HG03432 (cell line): ENCODE measurements around the gene ADAMTS2.

Experiments used
- ATAC-seq: cut with Tn5 transposase; IDR thresholded peaks from one replicate; pipeline ENCODE4 v1.9.1; 2021; ENCODE audit warnings: mild to moderate bottlenecking, moderate library complexity; ENCODE audit not compliant: unreplicated experiment

Gene ADAMTS2

DNA sequence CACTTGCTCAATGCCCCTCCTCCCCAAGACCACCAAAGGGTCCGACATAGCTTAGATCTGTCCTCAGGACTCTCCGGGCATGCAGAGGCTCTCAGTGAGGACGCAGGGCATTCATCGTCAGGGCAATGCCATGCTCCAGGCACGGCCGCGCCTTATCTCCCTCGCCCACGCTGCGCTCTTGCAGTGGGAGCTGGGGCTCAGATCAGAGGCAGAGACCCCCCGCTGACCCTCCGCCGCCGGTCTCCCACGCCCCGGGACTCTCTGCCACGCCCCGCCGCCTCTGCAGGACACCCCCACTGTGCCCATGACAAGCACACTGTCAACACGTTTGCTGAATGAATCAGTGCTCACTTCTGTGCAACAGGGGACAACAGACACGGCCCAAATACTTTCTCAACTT lies 140.7 kb downstream of the ADAMTS2 start:
- ATAC-seq, result no peak

DNA sequence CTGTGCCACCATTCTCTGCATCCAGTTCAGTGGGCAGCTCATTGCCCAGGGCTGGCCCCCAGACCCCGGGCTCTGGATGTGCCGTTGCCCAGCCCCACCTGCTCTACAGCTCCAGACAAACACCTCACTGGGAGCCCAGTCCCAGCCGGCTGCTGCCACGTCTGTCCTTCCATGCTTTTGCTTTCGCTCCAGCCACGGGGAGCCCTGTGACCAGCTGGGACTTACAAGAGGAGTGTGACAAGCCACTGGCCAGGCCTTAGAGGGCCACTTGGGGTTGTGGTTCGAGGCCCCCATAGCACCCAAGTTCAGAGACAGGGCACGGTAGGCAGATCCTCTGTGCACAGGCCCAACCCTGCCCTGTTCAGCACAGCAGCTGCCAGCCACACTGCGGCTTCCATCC lies 142.0 kb downstream of the ADAMTS2 start:
- no peak for ATAC-seq

DNA sequence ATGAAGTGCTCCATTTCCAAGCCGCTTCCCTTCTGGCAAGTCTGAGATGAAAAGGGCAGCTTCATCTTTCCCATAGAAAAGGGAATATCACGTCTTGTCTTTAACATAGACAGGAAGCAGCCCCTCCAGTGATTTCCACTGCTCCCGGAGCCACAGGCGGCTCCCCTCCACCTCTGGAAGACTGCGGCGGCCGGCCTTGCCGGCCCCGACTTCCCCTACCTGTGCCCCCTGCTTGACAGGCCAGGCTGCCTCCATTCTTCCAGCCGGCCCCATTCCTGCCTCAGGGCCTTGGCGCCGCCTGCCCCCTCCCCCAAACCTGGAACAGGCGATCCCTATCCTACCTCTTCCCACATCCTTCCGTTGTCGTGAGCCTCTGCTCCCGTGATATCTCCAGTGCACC lies 143.3 kb downstream of the ADAMTS2 start:
- no peak for ATAC-seq

DNA sequence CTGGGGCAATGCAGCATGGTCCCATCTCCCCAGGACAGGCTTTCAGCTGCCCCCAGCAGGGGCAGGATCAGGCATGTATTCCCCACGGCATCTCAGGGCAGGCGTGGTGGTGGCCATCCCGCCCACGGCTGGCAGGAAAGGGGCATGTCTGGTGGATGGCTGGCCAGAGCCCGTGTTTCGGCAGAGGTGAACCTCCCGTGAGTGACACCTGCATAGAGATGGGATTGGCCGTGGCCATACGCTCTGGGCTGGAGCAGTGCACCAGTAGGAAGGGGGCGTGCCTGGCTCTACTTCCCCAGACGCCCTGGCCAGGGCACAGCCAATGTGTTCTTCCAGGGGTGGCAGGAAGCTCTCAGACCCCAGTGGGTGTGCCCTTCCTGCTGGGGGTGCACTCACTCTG lies 146.0 kb downstream of the ADAMTS2 start:
- ATAC-seq, result no peak

DNA sequence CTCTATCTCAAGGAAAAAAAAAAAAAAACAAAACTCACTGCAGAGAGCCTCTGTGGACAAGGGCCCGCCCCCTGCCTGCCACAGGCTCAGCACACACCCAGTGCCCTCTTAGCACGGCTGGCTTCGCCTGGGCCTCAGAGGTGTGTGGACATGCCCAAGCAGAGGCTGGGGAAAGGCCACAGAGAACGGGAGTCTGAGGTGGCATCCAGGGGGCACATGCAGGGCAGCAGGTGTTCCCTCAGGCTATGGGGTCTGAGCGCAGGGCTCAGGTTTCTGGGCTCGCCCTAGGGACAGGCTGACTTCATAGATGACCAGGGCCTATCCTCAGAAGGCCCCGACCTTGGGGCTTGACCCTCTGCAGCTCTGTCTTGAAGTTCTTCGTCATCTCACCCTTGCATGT lies 146.4 kb downstream of the ADAMTS2 start:
- ATAC-seq, result no peak

DNA sequence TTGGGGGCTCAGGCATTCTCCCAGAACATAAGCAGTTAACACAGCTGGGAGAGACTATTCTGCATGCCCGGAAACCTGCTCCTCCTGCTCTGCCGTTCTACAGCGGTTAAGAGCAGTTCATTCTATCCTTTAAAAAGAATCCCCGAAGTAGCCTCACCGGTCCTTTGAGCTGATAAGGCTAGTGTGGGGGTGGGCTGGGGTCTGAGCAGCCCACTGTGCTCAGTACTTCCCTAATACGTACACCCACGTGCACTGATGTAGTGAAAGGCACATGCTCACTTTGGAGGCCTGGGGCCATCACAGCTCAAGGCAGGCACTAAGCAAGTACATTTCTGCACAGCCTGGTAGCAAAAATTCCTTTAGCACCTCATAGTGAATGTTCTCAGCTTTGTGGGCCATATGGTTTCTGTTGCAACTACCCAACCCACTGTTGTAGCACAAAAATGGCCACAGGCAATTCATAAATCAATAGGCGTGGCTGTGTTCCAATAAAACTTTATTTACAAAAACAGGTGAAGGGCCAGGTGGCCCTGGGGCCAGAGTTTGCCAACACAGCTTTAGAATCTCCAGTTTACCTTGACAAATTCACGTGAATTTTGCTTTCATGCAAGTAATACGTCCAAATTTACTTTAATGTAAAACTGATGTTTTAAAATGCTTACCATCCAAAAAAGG lies 148.7 kb downstream of the ADAMTS2 start:
- ATAC-seq, result no peak

DNA sequence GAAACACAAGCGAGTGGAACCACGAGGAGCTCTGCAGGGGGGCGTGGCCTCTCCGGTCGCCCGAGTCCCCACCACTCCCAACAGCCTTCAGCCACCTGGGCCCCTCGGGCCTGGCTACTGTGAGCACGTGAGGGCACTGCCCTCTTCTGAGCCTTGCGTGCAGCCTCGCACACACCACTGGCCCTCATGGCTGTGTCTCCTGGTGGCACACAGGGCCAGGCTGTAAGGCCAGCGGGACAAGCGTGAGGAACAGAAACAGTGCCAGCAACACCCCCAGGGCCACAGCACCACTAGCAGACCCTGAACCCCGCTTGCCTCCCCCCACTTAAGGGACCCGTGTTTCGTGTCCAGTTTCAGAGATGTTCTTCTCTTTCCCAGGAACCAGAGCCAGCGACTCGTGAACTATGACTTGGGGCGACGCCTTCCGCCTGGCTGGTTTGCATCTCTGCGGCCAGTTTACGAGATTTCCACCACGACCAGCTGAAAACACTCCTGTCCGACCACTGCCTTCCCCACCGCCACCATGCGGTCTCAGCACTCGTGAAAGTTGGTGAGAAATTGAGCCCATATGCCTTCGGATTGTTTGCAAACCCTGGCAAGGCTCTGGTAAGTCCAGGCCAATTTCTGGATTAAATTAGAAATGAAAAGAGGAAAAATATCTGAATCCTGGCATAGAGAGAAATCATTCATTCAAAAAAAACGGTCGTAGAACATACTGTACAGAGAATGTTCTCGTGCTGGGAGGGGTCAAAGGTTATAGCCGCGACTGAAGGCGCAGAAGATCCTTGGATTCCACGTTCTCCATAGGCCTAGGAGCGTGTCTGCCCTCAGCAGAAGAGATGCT lies 149.5 kb downstream of the ADAMTS2 start:
- no peak for ATAC-seq

DNA sequence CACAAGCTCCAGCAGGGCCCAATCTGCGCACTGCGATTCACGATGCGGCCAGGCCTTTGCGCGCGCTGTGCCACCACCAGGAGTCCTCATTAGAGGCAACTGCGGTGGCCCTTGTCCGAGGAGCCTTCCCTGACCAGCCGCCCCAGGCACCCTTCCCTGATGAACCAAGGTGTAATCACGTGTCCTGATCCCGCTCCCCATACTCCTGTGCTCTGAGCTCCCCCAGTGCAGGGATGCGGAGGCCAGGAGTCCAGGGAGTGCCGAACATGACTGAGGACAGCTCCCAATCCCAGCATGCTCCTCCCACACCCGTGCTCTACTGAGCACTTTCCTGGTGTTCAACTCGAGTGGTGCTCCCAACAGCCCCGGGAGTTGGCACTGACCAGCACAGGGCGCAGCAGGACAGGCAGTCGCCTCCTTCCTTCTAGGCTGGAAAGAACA lies 150.3 kb downstream of the ADAMTS2 start:
- no peak for ATAC-seq

DNA sequence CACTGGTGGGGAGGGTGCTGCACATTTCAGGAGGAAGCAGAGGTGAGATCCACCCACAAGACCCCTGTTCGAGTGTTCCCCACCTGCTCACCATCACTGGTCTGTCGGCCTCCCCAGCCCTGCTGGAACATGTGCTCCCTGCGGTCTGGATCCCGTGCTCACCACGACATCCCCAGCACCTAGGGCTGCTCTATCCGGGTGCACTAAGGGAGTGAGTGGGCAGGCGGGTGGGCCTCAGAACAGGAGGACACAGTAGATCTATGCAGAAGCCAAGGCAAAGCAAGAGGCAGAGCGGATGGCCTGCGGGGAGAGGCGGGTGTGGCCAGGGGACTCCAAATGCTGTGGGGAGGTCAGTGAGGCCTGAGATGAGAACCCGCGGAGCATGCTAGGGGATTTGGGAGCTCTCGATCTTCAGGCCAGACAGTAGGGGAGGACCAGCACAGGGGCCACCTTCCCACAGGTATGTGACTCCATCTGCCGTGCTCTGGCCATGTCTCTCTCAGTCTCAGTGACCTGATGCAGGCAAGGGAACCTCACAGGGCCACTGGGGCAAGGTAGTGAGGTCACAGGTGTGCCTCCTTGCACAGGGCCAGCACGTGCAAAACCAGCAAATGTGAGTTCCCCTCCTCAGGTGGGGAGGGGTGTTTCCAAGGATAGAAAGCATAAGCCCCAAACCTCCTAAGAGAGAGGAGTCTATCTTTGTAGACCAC lies 150.9 kb downstream of the ADAMTS2 start:
- no peak for ATAC-seq

DNA sequence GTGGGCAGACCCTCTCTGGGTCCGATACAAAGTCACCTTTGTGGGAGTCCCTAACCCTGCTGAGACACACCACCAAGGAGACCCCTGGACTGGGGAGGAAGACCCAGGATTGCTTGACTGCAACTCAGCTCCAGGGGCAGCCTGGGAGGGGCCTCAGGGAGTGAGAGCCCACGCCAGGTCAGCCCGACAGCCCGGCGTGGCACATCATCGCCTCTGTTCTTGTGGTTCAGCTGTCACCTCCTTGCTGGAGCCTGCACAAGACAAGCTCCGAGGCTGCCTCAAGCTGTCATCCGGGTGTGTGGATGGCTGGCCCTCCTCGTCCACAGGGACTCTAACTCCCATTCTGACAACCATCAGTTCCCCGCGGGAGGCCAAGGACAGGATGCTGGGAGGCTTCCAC lies 151.5 kb downstream of the ADAMTS2 start:
- no peak for ATAC-seq

DNA sequence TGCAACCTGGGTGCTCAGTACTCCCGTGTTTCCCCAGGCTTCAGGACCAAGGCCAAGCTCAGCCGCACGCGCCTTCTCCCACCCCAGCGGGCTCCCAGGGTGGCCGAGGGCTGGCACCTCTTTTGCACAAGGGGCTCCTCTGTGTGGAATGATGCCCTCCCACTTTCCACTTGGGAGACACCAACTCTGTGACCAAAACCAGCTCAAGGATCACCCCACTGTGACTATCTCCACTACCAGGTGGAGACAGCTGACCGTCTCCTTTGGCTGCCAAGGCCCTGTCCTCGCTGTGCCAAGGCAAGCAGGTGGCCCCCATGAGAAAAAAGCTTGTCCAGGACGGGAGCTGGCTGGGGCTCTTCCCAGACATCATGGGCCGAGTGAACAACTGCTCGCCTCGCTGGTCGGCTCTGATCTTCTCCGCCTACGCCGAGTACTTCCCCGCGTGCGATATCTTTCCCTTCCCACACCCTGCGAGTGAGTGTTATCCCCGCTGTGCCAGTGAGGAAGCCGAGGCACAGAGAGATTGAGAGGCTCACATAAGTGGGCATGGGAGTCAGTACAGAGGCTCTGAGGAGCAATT lies 152.3 kb downstream of the ADAMTS2 start:
- ATAC-seq, result no peak

DNA sequence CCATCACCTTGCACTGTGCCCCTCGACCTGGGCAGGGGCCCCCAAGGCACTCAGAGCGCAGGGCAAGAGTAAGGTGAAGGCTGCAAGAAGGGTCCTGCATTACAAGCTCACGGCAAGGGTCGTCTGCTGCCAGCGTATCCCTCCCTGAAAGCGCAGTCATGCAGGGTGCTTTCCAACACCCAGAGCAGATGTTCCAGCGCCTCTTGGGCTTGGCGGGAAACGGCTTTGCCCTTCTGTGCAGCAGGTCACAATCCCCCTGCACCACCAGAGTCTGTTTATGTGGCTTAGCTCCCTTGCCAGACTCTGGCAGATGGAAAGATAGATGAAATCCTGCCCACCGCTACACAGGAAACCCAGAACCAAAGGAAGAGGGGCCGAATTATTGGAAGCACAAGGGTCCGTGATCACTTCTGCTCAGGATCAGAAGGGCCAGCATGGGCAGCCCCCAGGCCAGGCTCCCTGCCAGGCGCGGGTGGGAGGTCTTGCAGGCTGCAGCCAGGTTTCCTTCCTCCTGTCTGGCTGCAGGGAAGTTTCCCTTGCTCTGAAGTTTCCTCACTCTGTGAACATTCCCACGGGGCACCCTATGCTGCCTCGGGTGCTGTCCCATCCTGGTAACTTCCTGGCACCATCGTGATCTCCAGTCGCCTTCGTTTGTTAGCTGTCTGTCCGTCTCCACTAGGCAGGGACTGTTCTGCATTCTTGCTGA lies 152.9 kb downstream of the ADAMTS2 start:
- no peak for ATAC-seq

DNA sequence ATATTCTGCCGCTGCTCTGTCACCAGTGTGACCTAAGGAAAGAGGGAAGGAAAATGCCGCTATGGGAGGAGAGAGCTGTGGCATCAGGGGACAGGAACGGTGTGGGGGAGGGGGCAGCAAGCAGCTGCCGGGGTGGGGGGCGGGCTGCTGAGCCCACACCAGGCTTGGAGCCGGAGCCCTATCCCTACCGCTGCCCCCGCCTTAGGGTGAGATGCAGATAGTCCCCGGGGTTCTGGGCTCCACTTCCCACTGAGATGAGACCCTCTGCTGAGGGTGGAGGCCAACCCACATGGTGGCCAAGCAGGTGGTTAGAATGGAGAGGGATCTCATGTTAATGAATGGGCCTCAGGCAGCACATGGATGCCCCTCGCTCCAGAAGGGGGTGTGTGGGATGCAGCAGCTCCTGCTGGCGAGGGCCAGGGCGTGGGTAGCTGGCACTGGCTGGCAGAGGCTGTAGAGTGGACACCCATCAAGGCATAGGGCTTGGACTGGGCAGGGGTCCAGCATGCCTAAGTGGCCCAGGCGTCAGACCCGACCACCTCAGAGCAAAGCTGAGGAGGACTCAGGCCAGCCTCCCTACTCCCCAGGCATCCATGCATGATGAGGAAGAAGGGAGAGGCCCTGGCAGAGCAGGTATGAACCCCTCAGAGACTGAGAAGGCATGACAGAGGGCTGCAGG lies 153.6 kb downstream of the ADAMTS2 start:
- no peak for ATAC-seq

DNA sequence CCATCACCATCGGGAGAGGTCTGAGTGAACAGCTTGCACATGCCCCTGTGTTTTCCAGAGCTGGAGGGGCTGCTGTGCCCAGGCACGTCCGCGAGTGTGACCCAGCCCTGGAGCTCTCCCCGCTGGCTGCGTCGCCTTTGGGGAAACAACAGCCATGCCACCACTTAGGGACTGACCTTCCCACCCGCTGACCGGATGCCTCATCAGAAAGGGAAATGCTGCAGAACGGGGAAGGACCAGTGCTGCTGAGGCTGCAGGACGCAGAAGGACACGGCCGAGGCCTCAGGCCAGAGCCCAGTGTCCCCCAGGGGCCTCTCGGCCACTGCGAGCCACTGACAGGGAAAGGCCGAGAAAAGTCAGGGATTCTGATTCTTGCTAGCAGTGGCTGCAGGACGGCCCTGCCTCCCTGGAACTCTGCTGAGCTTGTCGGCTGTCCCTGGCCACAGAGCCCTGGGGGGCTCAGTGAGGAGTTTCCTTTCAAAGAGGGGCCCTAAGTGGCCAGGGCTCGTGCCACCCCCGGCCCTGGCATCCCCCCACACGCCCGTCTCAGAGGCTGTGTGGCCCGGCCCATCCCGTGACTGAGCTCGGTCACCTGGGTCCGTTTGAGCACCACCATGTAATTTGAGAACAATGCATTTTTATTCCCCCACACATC lies 154.3 kb downstream of the ADAMTS2 start:
- ATAC-seq, result no peak

DNA sequence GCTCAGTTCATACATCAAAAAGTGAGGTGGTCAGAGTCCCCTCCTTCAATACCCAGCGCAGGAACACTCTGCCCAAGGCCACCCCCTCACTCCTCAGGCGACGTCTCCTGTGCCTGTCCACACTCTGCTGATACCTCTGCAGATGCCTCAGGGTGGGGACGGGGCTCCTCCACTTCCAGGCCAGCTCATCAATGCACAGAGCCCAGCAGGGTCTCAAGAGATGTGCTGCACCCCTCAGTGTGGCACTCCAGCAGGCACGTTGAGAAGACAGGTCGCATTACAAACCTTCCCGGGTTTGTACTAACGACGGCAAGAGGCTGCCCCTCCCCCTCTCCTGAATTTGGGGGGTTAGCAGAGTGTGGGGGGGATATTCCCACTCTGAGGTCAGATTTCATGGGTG lies 156.6 kb downstream of the ADAMTS2 start:
- ATAC-seq, result no peak

DNA sequence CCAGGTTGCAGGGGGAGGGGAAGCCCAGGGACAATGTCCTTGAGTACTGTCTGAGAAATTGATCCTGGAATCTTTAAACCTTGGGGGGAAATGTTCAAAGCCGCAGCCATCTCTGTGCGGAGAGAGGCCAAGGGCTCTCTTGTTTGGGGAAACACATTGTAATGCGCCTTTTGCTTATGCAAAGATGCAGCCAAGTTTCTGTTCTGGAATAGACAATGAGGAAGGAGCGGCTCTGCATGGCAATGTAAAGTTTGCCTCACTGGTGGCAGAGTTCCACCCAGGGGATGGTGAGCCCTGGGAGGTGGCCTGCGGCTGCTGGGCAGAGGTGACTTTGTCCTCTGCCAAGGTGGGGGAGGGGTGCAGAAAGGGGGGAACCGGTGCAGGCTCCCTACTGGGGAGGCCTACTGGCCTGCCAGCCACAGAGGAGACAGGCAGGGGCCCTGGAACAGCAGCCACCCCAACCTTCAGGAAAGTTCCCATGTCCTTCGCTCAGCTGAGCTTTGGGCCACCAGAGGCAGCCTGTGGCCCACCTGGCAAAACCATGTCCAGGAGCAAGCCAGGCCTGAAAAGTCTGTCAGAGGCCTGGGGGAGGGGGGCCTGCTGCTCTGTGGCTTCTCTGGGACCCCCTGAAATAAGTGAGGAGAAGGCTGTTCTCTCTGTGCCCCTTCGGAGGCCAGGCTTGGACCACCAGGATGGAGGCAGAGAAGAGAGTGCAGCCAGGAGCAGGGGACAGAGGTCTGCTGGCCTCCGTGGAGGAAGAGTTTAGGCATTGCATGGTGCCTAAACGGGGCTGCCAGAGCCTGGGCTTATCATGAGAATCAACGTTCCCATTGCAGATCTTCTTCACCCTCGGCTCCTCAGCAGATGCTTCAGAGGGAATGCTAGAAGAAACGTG lies 157.3 kb downstream of the ADAMTS2 start:
- no peak for ATAC-seq

DNA sequence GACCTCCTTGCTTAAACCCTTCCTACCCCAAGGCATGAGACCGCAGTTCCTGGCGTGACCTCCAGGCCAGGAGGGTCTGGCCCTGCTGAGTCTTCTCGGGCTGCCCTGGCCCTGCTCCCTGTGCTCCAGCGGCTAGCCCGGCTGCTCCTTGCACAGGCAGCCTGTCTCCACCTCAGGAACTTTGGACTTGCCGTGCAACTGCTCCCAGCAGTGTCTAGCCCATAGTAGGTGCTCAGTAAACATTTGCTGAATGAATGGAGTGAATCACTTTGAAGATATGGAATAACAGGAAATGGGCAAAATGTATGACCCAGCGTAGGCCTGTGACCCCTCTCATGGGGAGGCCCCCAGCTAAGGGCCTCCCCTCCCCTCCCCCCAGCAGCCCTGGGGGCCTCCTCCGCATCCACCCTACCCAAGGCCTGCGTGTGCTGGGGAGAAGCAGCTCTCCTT lies 158.0 kb downstream of the ADAMTS2 start:
- ATAC-seq, result no peak

DNA sequence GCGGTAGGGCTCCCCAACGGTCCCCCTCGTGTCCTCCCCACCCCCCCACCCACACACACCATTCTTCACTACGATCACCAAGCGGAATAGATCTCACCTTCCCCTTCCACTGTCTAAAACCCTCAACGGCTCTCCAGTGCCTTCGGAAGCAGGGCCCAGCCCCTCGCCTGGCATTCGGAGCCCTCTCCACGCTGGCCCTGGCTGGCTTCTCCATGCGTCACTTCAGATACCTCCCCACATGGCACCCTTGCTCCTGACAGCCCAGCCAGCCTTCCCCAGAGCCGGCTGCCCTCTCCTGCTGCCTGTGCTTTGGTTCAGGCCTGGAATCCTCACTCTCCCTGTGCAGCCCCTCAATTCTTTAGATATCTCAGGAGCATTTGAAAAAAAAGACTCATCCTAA lies 158.5 kb downstream of the ADAMTS2 start:
- no peak for ATAC-seq

DNA sequence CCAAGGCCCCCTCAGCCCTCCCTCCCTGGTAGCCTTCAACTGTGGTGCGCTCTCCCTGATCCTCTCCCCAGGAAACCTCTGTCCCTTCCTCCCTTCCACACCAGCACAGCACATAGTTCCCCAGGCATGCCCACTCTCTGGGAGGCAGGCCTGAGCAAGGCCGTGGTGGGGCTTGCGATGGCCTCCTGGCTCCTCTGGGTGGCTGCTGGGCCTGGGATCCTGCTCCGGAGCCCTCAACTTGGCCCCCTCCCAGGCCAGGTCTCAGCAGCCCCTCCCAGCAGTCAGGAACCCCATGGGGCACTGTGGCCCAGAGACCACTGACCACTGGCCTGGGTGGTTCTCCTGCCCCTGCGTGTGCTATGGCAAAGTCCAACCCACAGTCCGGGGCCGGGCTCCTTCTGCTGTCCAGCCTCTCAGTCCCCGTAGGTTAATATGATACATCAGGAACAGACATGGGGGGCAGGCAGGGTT lies 159.3 kb downstream of the ADAMTS2 start:
- ATAC-seq, result no peak
